ENCODE results near the gene MUC5B.
"Not testable (repeated sequence)": the region's sequence is repeated elsewhere in the genome, so short reads cannot be mapped to it uniquely, and the experiment has no call there.

GRCh38 chr11:1191786-1192470, 30.9 kb upstream of the MUC5B start:
- not testable (repeated sequence) for TF ChIP-seq CTCF (IDR thresholded peaks at IDR 0.05); POLR2AphosphoS5 (IDR thresholded peaks at IDR 0.05; ENCODE audit: insufficient read depth in 1 of 2, low read depth in 1 of 2)

All from vagina (tissue), 2 donors.